Measurements from ENCODE around the gene IL17RA.
A peak's percentile ranks its signal among the peaks of the same experiment; 100 is the strongest.
"Not testable (repeated sequence)": the region's sequence is repeated elsewhere in the genome, so short reads cannot be mapped to it uniquely, and the experiment has no call there.

IL17RA gene

GRCh38 chr22:17121233-17122195 lies 36.7 kb downstream of the IL17RA start, which contains the start of gene TMEM121B:
Gene TMEM121B (minus strand): TSS chr22:17121360. CDS start chr22:17121127, 233 bp downstream.
- DNase-seq, result peak; percentile 41

DNA sequence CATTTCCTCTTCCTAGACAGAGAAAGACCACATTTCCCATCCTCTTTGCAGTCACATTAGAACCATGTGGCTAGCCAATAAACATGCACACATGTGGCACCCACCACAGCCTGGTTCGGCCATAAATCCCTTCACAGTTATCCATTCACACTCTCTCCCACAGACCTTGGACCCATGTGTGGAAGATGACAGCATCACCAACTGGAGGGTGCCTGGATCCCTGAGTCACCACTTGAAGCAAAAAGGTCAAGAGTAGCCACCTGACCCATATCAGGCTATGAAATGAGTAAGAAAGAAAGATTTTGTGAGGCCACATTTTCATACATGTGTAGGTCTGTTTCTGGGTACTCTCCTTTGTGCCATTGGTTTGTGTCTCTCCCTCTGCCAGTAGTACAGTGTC lies 45.4 kb downstream of the IL17RA start:
- DNase-seq, result no peak

GRCh38 chr22:17131686-17132085 lies 46.9 kb downstream of the IL17RA start:
- no peak for DNase-seq

GRCh38 chr22:17132112-17132511 lies 47.3 kb downstream of the IL17RA start:
- DNase-seq, result no peak

DNA sequence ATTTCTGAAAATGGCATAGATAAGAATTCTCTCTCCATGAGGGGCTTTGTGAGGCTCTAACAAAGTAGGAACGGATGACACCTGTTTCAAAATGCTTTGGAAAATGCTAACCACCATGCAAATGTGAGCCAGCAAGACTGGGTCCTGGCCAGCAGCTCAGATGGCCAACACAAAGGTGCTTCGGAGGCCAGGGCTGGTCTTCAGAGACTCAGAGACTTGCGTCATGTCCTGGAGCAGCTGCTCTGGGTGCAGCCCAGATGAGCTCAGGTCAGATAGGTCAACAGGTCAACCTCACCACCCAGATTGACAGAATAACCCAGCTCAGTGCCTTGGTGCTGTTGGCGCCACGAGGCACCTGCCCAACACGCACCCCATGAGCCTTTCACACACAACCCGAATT lies 48.3 kb downstream of the IL17RA start:
- DNase-seq, result no peak

GRCh38 chr22:17135153-17135760 lies 50.5 kb downstream of the IL17RA start:
- no peak for DNase-seq

DNA sequence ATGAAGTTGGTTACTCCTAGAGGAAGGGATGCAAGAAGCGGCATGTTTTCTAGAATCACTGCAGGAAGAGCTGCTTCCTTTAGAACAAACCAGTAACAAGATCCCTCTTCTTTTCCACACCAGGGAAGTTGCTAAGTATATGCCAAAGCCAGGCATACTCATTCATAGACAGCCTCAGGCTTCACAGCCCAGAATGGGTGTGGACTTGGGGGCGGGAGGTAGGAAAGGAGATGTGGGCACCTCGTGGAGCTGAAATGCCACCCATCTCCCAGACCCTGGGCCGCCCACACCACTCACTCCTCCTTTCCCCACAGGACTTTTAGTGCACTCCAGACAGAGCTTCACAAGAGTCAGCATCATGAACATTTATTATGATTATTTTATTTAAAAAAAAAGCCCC lies 52.4 kb downstream of the IL17RA start:
- DNase-seq, result no peak

GRCh38 chr22:17137861-17138425 lies 53.1 kb downstream of the IL17RA start:
- DNase-seq, result no peak

GRCh38 chr22:17138513-17138912 lies 53.7 kb downstream of the IL17RA start:
- DNase-seq, result no peak

GRCh38 chr22:17140022-17140421 lies 55.2 kb downstream of the IL17RA start:
- DNase-seq, result no peak

DNA sequence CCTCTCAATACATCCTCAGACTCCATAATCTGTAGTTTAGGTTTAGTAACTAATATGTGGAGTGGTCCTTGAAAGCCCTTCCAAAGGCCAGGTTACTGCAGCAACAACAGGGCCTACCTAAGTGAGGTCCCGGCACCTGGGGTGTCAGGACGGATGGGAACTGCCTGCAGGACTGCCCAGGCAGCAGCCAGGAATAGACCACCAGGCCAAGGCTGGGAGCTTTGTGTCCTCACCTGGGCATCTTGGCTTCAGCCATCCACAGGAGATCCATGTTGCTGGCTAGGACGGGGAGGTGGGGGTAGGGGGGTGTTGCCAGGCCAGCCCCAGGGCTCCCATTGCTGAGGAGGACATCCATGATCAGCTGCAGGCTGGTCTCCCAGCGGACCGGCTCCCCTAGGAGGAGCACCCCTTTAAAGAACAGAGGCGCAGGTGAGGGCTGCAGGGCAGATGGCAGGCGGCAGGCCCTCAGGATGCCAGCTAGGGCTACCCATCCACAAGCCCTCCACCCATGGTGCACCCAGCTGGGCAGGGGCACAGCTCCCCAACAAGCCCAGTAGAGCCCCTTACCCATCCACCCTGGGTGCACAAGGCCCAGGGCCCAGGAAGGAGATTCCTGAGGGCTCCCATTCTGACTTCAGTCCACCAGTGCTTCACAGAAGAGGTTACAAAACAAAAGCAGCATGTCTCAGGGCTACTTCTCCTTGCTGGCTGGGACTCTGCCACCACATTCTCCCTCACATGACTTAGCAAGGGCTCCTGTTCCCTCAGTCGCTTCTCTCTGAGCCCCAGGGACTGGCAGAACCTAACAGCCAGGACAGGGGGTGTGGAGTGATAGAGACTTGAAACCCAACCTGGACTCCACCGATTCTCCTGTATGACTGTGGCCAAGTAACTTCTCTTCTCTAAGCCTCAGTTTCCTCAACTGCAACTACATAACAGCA lies 56.3 kb downstream of the IL17RA start:
- DNase-seq, result no peak

DNA sequence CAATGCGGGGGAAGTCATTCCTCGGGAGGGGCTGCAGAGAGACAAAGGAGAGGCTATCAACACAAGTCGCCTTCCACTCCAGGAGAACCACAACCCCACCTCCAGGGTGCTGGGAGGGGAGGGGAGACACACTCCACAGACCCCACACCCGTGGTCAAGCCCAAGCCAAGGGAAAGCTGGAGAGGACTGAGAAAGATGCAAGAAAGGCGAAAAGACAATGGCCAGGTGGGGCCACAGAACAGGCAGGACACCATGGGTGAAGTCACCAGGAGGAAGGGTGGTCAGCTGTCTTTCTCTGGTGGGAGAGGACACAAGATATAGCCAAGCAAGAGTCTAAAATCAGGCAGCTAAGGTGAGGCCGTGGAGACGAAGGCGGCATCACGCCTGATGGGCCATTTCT lies 58.3 kb downstream of the IL17RA start:
- no peak for DNase-seq

GRCh38 chr22:17143826-17144225 lies 59.0 kb downstream of the IL17RA start:
- DNase-seq, result no peak

- DNase-seq, result no peak
These were observed 60.4 kb downstream of the IL17RA start for GRCh38 chr22:17145021-17145680.

GRCh38 chr22:17147458-17147857 lies 62.7 kb downstream of the IL17RA start:
- not testable (repeated sequence) for DNase-seq

GRCh38 chr22:17149076-17149815 lies 64.4 kb downstream of the IL17RA start:
- DNase-seq, result no peak

- DNase-seq, result no peak
These were observed 67.5 kb downstream of the IL17RA start for GRCh38 chr22:17152340-17152739.

- DNase-seq, result no peak
These were observed 68.2 kb downstream of the IL17RA start for GRCh38 chr22:17152971-17153370.

- DNase-seq, result no peak
These were observed 71.1 kb downstream of the IL17RA start for GRCh38 chr22:17155941-17156340.

- DNase-seq, result no peak
These were observed 72.9 kb downstream of the IL17RA start for GRCh38 chr22:17157714-17158113.

- no peak for DNase-seq
These were observed 73.4 kb downstream of the IL17RA start for GRCh38 chr22:17158176-17158567.

All from NCI-H524 treated with DMSO at 0.1 percent for 48 hours (cell line).